Stimulated activated CD4-positive, alpha-beta T cell treated with anti-CD3 and anti-CD28 coated beads, TNF-alpha, amount 100 ng/mL, for 48 hours (primary cell): ENCODE results near the gene GNPNAT1.

Experiments
- DNase-seq, 3 donors: peaks; one replicate each; pipeline ENCODE4 v3.0.0-alpha.2; 2020; ENCODE audit warnings: low read depth in 3 of 3

GNPNAT1 gene

DNA sequence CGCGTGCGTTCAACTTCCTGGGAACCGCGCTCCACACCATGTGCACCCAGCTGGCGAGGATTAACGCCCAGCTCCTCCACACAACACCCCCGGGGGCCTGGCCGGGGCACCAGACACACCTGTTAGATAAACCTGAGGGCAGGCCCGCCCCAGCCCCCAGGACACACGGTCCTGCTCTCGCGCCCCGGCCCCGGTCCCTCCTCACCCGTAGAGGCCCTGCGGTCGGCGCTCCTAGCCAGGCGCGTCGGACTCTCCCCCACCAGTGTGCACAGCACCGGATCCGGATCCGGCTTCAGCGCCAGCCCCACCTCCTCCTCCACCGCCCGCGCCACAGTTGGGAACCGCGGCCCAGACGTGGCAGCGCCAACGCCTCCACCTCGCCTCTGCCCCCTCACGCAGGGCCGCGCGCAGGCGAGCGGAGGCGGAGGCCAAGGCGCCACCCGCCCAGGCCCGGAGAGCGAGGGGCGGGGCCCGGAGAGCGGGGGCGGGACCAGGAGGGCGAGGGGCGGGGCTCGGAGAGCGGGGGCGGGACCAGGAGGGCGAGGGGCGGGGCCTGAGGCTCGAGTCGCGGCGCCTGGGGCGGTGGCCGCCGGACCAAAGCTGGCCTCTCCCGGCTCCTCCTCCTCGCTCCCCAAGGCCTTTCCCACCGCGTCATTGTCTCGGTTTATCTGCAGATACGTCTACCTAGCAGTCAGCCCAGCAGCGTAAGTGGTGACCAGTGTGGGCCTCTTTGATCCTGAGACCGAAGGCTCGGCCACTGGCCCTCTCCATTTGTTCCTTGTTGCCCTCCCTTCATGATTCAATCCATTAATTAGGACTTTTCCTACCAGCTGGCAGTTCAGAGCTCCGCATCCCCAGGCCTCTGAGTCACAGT lies at the start of gene GNPNAT1:
Gene GNPNAT1, minus strand, starts transcription at position 385 of the 874 bp plus-strand sequence. CDS start 6,957 bp downstream, outside the sequence.
- DNase-seq: peak; percentile 52 to 82 (median 60)

DNA sequence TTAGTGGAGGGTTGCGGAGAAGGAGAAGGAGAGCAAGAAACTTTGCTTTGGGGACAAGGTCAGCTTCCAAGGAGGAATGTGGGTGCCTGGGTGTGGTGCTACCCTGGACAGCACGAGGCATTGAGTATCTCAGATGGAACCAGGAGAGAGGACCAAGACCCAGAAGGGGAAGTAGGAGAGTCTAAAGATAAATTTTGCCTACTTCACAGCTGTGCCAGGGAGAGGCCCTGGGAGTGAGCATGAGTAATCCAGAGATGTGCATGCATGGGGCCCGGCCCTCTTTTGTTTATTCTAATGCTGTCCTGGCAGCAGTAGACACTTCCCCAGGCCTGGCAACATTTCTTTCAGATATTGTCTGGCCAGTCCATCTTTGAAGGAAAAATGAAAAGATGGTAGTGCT lies 49.5 kb upstream of the GNPNAT1 start:
- no peak for DNase-seq

DNA sequence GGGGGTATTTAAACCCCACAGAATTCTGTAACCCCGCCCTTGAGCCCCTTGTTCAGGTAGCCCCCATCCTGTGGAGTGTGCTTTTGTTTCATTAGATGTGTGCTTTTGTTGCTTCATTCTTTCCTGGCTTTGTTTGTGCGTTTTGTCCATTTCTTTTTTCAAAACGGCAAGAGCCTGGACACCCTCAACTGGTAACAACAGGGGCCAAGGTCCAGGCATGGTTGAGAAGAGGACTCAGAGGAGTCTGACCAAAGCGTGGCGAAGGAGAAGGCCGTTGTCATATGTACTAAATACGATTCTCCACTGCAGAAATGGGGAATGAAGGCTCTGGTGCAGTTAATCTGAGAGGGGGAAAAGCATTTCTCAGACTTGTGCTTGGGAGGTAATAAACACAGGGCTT lies 46.0 kb upstream of the GNPNAT1 start:
- DNase-seq: no peak

DNA sequence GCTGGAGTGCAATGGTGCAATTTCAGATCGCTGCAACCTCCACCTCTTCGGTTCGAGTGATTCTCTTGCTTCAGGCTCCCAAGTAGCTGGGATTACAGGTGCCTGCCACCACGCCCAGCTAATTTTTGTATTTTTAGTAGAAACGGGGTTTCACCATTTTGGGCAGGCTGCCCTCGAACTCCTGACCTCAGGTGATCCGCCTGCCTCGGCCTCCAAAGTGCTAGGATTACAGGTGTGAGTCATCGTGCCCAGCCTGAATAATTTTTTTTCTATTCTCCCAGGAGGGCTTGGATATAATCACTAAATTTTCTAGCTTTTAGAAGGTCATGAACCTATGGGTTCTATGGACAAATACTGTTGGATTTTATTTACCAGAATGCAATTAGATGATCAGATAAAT lies 44.7 kb upstream of the GNPNAT1 start:
- no peak for DNase-seq

DNA sequence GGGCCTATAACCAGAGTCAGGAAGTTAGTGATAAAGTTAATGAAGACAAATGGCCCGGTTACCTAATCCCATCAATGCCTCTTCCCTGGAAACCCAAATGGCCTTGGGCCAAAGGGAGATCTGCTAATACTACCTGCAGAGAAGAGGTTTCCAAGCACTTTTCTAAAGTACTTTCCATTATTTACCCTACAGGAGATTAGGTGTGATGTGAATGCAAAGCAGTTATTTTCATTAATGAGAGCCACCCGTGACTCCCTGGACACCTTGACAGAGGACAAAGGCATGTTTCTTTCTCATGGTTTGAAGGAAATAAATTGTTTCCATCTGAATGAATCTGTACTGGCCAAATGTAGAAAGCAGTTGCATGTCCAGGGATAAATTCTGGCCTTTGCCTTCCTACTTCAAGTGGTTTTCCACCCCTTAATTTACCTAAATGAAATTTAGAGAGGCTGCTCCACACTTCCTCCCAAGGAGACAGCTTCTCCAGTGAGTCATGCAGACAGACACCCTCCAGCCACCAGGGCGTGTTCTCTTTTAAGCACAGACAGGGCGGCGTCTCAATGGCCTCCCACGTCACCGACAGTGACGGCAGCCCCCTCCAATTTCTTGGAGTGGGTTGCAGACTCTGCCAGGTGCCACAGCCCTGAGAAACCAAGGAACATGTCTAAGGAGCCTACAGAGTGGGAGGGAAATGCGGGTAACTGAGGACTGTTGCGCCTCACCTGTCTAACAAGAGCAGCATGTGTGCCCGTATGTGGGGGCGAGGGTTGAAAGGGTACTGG lies 43.9 kb upstream of the GNPNAT1 start:
- DNase-seq: no peak

DNA sequence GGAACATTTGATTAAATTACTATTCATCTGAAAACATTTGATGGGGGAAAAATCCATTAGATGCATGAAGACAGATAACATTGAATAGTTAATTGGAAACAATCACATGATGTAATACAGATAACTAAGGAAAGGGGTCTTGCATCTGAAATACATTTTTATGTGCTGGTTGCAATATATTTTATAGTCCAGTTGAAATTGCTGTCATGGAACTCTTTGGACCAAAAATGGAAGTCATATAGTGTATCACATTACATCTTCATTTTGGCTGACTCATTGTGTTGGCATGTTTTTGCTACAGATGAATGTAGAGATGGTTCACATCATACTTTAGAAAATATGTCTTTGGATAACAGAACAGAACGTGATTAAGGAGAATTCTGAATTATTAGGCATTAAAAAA lies 43.0 kb upstream of the GNPNAT1 start:
- no peak for DNase-seq

DNA sequence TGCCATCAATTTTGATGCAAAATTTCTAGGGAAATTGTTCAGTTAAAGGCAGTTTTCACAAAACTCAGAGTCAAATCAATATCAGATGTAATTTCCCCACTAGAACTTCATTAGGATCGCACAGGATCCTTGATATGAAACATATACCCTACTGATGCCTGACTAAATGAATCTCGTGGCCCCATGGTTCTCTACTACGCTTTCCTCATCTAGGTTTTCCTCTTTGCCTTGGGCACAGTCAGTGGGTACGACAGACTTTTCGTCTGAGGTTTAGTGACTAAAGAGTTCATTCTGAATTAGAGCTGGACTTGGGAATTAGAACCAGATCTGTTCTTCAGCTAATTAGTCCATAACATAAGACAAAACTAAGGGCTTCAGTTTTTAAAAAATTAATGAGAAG lies 42.5 kb upstream of the GNPNAT1 start:
- no peak for DNase-seq

DNA sequence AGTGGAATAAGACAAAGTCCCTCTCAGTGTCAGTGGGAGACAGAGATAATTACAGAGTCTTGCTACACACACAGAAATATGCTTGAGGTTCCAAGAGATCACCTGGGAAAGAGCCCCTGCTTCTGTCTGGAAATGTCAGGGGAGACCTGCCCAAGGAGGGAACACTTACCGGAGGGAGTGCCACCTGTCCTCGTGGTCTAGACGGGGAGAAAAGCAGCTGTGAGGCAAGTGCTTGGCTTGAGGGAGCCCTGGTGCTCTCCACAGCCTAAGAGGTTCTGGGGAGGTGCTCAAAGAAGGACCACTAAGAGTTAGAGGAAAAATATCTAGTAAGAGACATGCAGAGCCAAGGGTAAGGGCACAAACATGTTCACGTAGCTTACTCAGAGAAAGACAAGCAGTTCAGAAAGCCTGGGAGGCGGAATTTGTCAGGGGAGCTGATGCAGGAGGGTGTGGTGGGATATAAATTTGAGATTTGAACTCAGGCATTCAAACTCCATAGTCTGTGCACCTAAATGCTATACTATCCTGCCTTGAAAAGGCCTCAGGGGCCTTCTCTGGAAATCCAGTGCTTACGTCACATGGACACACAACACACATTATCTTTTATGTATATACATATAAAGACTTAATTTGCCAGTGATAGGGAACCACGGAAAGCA lies 38.2 kb upstream of the GNPNAT1 start:
- no peak for DNase-seq

DNA sequence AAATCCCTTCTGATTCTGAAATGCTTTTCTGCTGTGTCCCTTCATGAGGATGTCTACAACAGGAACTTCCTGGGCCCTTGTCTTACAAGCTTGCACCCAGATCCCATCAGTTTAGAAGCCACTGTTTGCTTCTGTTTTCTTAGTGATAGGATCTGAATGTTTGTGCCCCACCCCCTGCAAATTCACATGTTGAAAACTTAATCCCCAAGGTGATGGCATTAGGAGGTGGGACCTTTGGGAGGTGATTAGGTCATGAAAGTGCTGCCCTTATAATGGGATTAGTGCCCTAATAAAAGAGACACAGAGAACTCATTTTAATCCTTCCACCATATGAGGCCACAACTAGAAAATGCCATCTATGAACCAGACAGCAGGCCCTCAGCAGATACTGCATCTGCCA lies 36.0 kb upstream of the GNPNAT1 start:
- DNase-seq: no peak

DNA sequence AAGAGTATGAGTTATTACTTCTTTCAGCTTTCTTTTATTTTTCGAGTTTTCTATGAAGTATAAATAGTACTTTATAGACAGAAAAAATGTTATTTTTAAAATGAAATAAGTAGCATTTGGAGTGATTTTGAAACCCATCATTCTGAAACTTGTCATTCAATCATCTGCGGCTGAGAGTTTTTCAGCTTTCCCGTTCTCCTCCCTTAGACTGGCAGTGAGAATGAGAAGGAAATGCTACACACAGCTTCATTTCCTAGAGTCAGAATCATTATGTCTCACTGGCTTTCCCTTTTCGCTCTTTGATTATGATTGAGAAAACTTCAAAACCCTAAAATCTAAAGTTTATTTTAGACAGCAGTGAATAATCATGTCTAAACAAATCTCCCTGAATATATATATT lies 33.7 kb upstream of the GNPNAT1 start:
- DNase-seq: no peak

DNA sequence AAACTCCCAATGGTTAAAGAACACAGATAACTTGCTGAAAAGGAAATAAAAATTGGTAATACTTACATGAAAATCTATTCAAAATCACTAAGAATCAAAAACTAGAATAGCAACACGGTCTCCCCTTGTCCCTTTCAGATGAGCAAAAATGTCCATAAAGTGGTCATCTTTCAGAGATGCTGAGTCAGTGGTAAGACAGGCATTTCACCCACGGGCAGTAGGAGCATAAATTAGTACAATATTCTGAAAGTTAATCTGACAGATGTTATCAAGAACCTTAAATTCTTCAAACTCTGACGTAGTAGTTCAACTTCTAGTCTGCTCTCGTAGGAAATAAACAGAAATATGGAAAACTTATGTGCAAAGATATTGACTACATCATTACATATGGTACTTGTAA lies 33.1 kb upstream of the GNPNAT1 start:
- DNase-seq: no peak

DNA sequence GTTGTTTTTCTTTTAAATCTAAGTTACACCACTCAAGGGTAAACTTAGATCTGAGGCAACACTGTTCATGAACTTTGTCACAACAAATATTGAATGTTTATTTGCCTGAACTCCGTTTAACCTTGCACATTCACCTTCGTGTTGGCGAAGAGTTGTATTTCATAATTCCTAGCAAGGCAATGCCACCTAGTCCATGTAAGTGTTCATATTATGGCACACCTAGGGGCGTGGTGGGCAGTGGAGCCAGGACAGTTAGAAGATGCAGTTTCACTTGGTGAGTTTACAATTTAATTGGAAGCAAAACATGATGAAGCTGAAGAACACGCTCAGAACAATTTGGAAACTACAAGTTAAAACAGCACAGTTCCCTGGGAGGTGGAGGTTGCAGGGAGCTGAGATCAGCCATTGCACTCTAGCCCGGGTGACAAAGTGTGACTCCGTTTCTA lies 30.4 kb upstream of the GNPNAT1 start:
- no peak for DNase-seq

DNA sequence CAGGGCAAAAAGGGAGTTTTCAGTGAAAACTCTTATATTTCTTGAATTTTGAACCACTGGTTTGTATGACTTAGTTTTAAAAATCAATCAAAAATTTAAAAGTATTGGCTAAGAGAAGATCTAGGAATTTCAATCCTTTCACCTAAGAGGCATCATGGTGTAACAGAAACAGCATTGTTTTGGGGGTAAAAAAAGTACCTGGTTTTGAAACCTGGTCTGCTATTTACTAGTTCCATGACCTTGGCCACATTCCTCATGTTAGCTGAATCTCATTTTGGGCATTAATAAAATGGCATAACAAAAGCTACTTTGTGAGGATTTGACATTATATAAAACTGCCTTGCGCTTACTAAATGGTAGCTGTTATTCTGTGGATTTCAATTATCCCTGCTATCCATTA lies 16.7 kb upstream of the GNPNAT1 start:
- DNase-seq: no peak

DNA sequence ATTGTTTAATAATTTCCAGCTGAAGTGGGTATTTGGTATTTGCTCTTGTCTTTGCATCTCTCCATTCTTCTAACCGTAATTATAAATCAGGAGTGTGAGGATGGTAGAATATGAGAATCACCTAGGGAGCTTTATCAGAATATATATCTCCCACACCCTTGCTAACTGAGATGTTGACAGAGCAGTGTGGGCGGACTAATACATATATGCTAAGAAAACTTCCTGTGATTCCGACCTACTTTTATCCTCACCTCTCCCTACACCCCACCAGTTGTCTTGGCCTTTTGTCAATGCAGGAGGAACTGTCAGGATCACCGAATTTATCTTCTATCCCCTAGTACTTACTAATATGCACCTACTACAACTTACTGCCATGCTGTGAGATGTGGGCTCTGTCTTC lies 14.7 kb upstream of the GNPNAT1 start:
- no peak for DNase-seq

DNA sequence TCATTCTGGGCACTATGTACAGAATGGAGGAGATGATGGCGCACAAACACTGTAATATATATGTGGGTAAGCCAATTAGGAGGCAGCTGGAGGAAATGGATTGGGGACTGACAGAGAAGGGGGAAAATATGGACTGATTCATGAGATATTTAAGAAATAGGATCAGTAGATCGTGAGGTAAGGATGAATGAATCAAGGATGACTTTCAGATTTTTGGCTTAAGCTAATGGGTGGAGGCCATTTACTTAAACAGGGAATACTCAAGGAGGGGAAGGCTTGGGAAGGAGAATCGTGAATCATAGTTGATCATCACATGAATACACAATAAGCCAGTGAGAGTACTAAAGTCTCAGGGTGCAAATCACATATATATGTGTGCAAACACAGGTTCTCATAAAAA lies 11.2 kb upstream of the GNPNAT1 start:
- no peak for DNase-seq

DNA sequence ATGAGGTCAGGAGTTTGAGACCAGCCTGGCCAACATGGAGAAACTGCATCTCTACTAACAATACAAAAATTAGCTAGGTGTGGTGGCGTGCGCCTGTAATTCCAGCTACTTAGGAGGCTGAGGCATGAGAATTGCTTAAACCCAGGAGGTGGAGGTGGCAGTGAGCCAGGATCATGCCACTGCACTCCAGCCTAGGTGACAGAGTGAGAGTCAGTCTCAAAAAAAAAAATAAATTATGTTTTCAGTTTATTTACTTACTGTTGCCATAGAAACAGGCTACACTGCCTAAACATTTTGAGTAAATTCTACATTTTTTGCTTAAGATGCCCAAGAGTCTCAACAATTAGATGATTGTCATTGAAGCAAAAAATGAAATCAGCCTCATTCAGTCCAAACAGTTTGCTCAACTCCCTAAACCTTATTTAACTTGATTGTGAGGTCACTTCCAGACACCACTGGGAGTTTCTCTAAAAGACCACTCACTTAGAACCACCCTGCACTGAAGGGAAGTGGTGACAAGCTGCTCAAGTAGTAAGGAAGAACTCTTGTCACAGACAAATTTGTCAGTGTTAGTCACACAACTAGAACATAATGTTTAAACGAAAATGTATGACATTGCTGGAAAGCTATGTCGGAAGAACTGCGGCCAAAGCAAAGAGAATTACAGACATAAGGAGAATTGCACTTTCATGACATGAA lies 9.8 kb upstream of the GNPNAT1 start:
- DNase-seq: no peak

DNA sequence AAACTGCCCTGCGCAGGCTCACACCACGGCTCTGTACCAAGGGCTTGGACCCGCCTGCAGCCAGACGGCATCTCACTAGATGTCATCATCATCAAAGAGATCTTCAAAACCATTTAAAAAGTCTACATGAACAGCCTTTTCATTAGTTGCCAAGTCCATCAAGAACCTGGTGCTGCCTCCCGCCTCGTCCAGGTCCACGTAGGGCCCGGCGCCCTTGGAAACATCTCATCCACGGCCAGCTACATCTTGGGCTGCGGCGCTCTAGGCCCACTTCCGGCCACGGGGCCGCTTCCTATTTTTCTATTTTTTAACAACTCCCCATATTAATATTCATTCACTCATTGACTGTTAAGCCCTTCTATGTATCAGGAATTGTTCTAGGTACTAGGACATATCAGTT lies 7.4 kb upstream of the GNPNAT1 start:
- no peak for DNase-seq

DNA sequence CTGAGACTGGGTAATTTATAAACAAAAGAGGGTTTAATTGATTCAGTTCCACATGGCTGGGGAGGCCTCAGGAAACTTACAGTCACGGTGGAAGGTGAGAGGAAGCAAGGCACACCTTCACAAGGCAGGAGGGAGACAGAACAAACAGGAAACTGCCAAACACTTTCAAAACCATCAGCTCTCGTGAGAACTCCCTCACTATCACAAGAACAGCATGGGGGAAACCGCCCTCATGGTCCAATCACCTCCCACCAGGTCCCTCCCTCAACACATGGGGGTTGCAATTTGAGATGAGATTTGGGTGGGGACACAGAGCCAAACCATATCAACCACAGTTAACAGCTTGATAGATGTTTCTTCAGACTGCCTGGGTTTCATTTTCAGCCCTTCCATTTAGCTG lies 6.2 kb upstream of the GNPNAT1 start:
- no peak for DNase-seq

DNA sequence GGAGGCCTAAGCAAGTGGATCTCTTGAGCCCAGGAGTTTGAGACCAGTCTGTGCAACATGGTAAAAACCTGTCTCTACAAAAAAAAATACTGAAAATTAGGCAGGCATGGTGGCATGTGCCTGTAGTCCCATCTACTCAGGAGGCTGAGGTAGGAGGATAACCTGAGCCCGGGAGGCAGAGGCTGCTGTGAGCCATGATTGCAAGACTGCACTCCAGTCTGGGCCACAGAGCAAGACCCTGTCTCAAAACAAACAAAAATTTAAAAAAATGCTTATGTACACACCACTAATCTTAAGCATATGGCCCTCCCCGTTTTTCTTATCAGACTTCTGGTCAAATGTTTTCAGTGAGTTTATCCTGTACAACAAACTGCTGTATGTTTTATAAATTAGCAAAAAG lies 1.7 kb upstream of the GNPNAT1 start:
- no peak for DNase-seq

DNA sequence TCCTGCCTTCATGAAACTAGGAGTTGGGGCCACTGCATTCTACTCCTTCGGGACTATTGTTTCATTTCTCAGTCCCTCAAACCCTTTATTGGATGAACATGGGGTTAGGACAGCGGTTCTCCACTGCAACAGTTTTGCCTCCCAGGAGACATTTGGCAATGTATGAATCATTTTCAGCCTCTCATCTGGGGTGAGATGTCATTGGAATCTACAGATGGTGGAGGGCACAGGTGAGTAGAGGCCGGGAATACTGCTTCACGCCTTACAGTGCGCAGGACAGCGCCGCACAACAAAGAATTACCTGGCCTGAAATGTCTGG lies 649 bp upstream of the GNPNAT1 start:
- DNase-seq: no peak

DNA sequence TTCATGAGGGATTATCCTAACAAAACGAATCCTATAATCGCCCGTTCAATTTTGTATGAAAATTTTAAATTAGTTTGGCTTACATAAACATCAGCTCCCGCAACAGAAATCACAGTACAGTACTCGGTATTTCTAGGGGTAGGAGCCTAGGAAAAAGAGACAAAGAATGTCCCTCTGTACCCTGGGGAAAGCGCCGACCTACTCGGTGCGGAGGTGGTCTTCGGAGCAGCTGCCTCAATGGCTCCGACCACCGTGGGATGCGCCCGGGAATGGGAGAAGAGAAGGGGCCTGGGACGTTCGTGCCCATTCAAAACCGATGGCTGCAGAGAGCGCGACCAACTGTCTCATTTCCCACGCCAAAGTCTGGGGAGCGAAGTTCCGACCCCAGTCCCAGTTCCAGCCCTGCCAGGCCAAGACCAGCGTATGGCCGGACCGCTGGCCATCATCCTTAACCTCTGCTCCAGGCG lies 618 bp downstream of the GNPNAT1 start:
- no peak for DNase-seq
